Calu3 (cell line): ENCODE measurements around the gene GABRD. TPM values are rescaled to one million over a fixed set of nuclear protein-coding genes. Genes with fewer than 3 reads are reported as not detected.

Source experiments
- BruUV-seq: library from RNA; stranded (reverse); fragments of 400-500 nt; replicated peaks from 2 replicates; lab custom pipeline; 2021; lab: Mats Ljungman, UMichigan
- CTCF ChIA-PET: fragments of 300-600 bp; sonication (Branson Sonifier 250); formaldehyde crosslinking; loops from one replicate; lab custom pipeline; 2022; ENCODE audit warnings: antibody characterized with exemption; lab: Charles Lee
- DNase-seq: peaks from one replicate; pipeline ENCODE4 v3.0.0; 2022
- H3K27ac Mint-ChIP-seq: one replicate; pipeline ENCODE4 v1.8.0; 2022; ENCODE audit warnings: mixed read lengths; ENCODE audit not compliant: unreplicated experiment
- H3K27me3 Mint-ChIP-seq: one replicate; pipeline ENCODE4 v1.8.0; 2022; ENCODE audit warnings: mixed read lengths; ENCODE audit not compliant: unreplicated experiment
- H3K36me3 Mint-ChIP-seq: one replicate; pipeline ENCODE4 v1.8.0; 2022; ENCODE audit warnings: mild to moderate bottlenecking, moderate library complexity, mixed read lengths; ENCODE audit not compliant: insufficient read depth, unreplicated experiment
- H3K4me1 Mint-ChIP-seq: one replicate; pipeline ENCODE4 v1.8.0; 2022; ENCODE audit warnings: mild to moderate bottlenecking, low read depth, mixed read lengths; ENCODE audit not compliant: unreplicated experiment
- H3K4me3 Mint-ChIP-seq: one replicate; pipeline ENCODE4 v1.8.0; 2022; ENCODE audit warnings: mild to moderate bottlenecking, low read depth, moderate library complexity, mixed read lengths; ENCODE audit not compliant: unreplicated experiment
- H3K9me3 Mint-ChIP-seq: one replicate; pipeline ENCODE4 v1.8.0; 2022; ENCODE audit warnings: low read depth, mixed read lengths; ENCODE audit not compliant: unreplicated experiment
- intact Hi-C: fragments of 100-400 bp; cut with micrococcal nuclease; formaldehyde crosslinking; loops from one replicate; pipeline ENCODE4 v1.10.0; 2022; ENCODE audit not compliant: unreplicated experiment
- total RNA-seq: library from RNA; stranded (reverse); gene quantifications from 2 replicates; pipeline ENCODE4 v1.2.3, GENCODE V29; 2022
- TF ChIP-seq, protein P1 (sequence below): fragments of 200-600 bp; IDR thresholded peaks from one replicate; pipeline ENCODE4 v1.8.0; 2022; ENCODE audit warnings: antibody characterized with exemption; ENCODE audit not compliant: unreplicated experiment

Gene GABRD
- total RNA-seq, 1 experiment from 2014 or later = not detected

DNA sequence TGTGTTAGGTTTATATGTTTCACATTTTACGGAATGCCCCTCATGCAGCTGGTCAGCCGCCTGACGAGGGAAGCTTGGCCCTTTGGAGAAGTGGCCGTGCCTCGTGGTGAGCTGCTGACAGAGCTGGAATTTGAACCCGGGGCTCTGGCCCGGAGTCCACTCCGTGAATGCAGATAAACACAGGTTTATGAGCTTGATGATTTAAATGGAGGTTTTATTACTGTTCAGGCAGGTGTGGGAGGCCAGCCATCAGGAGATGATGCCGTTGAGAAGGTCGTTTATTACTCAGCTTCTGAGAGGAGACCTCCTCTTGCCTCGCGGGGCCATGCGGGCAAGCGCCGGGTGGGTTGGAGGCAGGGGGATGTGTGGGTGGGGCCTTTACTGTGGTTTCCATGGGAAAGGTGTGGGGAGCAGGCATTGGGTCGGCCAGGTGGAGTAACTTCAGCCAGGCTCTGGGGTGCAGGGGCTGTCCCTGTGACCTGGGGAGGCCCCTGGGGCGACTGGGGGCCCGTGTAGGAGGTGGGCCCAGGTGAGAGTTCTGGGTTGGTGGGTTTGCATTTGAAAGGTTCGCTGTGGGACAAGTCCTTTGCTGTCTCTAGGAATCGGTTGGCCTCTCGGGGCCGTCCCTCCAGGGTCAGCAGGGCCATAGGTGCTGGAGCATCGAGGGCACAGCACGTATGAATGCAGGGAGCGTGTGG, 53.1 kb downstream of the GABRD start:
- no TSS peak for BruUV-seq
- no peak for DNase-seq
- H3K27me3 Mint-ChIP-seq = no peaks in the 10 kb centered on the region
- CTCF ChIA-PET = no interaction called here
- no peaks in the 10 kb centered on the region for H3K9me3 Mint-ChIP-seq
- no peak overlapping the region for H3K27ac Mint-ChIP-seq
- intact Hi-C loops = no loop called here
- peaks cover 15% of the 10 kb centered on the region for H3K36me3 Mint-ChIP-seq
- TF ChIP-seq, protein P1, sequence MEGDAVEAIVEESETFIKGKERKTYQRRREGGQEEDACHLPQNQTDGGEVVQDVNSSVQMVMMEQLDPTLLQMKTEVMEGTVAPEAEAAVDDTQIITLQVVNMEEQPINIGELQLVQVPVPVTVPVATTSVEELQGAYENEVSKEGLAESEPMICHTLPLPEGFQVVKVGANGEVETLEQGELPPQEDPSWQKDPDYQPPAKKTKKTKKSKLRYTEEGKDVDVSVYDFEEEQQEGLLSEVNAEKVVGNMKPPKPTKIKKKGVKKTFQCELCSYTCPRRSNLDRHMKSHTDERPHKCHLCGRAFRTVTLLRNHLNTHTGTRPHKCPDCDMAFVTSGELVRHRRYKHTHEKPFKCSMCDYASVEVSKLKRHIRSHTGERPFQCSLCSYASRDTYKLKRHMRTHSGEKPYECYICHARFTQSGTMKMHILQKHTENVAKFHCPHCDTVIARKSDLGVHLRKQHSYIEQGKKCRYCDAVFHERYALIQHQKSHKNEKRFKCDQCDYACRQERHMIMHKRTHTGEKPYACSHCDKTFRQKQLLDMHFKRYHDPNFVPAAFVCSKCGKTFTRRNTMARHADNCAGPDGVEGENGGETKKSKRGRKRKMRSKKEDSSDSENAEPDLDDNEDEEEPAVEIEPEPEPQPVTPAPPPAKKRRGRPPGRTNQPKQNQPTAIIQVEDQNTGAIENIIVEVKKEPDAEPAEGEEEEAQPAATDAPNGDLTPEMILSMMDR = no peak
- H3K4me1 Mint-ChIP-seq = no peaks in the 10 kb centered on the region
- no peak overlapping the region for H3K4me3 Mint-ChIP-seq

DNA sequence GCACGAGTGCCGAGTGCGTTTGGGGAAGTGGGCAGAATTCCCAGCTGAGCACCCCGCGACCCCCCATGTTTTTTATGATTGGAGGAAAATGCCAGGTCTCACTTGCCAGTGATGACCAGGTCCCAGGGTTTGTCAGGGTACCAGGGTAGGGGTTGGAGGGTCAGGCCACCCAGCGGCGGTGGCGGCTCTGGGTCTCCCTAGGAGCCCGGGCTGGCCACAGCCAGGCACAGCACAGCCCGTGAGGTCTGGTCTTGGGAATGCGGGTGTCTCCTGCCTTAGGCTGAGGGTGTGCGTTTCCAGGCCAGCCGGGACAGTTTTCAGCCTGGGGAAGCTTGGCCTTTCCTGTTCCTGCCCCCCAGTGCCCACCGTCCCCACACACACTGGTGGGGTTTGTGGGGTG, 53.7 kb downstream of the GABRD start:
- no peaks in the 10 kb centered on the region for H3K4me1 Mint-ChIP-seq
- CTCF ChIA-PET = no interaction called here
- DNase-seq = no peak
- no peak overlapping the region for H3K27ac Mint-ChIP-seq
- TF ChIP-seq, protein P1 = no peak
- intact Hi-C loops = no loop called here
- no peaks in the 10 kb centered on the region for H3K27me3 Mint-ChIP-seq
- no TSS peak for BruUV-seq
- peaks cover 20% of the 10 kb centered on the region for H3K36me3 Mint-ChIP-seq
- no peak overlapping the region for H3K4me3 Mint-ChIP-seq
- H3K9me3 Mint-ChIP-seq = peaks cover 5% of the 10 kb centered on the region

DNA sequence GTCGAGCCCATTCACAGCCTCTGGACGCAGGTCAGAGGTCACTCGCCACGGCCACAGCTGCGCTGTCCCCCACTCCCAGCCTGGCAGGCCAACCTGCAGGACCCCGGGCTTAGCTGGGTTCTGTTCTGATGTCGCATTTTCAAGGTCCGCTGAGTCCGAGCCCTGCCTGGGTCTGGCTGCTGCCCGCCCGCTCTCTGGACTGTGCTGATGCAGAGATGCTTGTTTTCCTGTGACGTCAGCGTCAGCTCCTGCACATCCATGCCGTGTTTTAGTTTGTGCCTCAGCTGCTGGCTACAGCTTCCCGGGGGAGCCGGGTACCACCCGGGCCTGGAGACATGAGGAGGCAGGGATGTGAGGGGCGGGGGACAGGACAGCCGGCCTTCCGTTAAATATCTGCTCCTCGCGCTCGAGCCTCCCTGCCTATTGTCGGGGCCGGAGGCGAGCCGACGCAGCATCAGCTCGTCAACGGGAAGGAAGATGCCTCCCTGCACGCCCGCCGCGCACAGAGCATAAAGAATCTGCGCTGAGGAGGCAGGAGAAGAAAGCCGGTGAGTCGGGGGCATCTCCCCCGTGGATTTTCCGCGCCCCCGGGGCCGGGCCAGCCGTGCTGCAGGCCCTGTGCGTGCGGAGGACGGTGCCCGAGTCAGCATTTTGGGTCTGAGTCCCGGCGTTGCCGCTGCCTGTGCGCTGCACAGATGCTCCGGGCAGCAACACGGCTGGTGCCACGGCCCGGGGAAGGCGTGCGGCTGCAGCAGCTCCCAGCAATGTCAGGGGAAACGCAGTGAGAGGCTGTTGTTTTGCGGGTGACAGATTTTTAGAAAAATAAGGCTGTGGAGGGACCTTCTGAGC, 54.5 kb downstream of the GABRD start:
- no peaks in the 10 kb centered on the region for H3K4me1 Mint-ChIP-seq
- no peak overlapping the region for H3K4me3 Mint-ChIP-seq
- no peaks in the 10 kb centered on the region for H3K27me3 Mint-ChIP-seq
- H3K36me3 Mint-ChIP-seq = peaks cover 24% of the 10 kb centered on the region
- BruUV-seq = no TSS peak
- H3K27ac Mint-ChIP-seq = no peak overlapping the region
- TF ChIP-seq, protein P1 = no peak
- CTCF ChIA-PET = no interaction called here
- H3K9me3 Mint-ChIP-seq = peaks cover 12% of the 10 kb centered on the region
- intact Hi-C loops = no loop called here
- no peak for DNase-seq

DNA sequence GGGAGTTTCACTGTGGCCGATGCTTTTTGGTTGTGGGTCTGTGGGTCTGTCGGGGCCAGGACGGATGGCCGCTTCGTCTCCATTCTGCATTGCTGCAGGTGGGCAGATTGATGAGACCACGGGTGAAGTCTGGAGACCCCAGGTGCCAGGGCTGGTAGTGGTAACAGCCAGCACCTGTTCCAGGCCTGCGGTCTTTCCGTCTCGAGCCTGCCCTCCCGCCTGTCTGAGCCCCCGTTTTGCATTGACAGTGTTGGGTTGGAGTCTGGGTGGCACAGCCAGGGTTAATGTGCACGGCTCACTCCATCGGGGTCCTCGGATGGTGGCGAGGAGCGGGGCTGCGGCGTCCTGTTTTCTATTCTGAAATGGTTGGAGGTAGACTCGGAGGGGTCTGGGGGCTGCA, 55.3 kb downstream of the GABRD start:
- H3K9me3 Mint-ChIP-seq = peaks cover 12% of the 10 kb centered on the region
- intact Hi-C loops = no loop called here
- TF ChIP-seq, protein P1 = no peak
- H3K27ac Mint-ChIP-seq = no peak overlapping the region
- H3K4me3 Mint-ChIP-seq = no peak overlapping the region
- H3K27me3 Mint-ChIP-seq = no peaks in the 10 kb centered on the region
- H3K36me3 Mint-ChIP-seq = peaks cover 20% of the 10 kb centered on the region
- CTCF ChIA-PET = no interaction called here
- no peak for DNase-seq
- H3K4me1 Mint-ChIP-seq = no peaks in the 10 kb centered on the region
- no TSS peak for BruUV-seq
